ENCODE measurements around the gene ANKMY1.
"Not testable (repeated sequence)": the region's sequence is repeated elsewhere in the genome, so short reads cannot be mapped to it uniquely, and the experiment has no call there.

The ANKMY1 gene

GRCh38 chr2:240502059-240502429 lies 55.7 kb downstream of the ANKMY1 start:
- no peak for DNase-seq

- no peak for DNase-seq
Observed at GRCh38 chr2:240501531-240501991, 56.2 kb downstream of the ANKMY1 start.

GRCh38 chr2:240500561-240501423 lies 57.0 kb downstream of the ANKMY1 start:
- no peak for DNase-seq

- no peak for DNase-seq
Observed at GRCh38 chr2:240499309-240500301, 58.2 kb downstream of the ANKMY1 start.

GRCh38 chr2:240498958-240499260 lies 58.9 kb downstream of the ANKMY1 start:
- no peak for DNase-seq

GRCh38 chr2:240498171-240498957 lies 59.4 kb downstream of the ANKMY1 start:
- DNase-seq, result no peak

GRCh38 chr2:240497082-240497481 lies 60.7 kb downstream of the ANKMY1 start:
- peak; percentile 12 for DNase-seq

- DNase-seq, result not testable (repeated sequence)
Observed at GRCh38 chr2:240494942-240495341, 62.8 kb downstream of the ANKMY1 start.

GRCh38 chr2:240494194-240494793 lies 63.5 kb downstream of the ANKMY1 start:
- no peak for DNase-seq

- no peak for DNase-seq
Observed at GRCh38 chr2:240491483-240491882, 66.3 kb downstream of the ANKMY1 start.

GRCh38 chr2:240482141-240482540 lies 75.6 kb downstream of the ANKMY1 start:
- DNase-seq, result no peak

- no peak for DNase-seq
Observed at GRCh38 chr2:240481720-240482119, 76.1 kb downstream of the ANKMY1 start.

GRCh38 chr2:240480834-240481623 lies 76.8 kb downstream of the ANKMY1 start:
- DNase-seq, result no peak

GRCh38 chr2:240479111-240479501 lies 78.7 kb downstream of the ANKMY1 start:
- DNase-seq, result no peak

GRCh38 chr2:240478346-240479110 lies 79.3 kb downstream of the ANKMY1 start:
- no peak for DNase-seq

- DNase-seq, result peak; percentile 28
Observed at GRCh38 chr2:240477916-240478315, 79.9 kb downstream of the ANKMY1 start.

- DNase-seq, result no peak
Observed at GRCh38 chr2:240473211-240473610, 84.6 kb downstream of the ANKMY1 start.

GRCh38 chr2:240472078-240472790 lies 85.6 kb downstream of the ANKMY1 start:
- DNase-seq, result peak; percentile 73

- DNase-seq, result no peak
Observed at GRCh38 chr2:240469740-240470139, 88.0 kb downstream of the ANKMY1 start.

- no peak for DNase-seq
Observed at GRCh38 chr2:240469239-240469636, 88.5 kb downstream of the ANKMY1 start.
